Neural cell (in vitro differentiated cells): ENCODE results near the gene PHETA2. TPM values are rescaled to one million over a fixed set of nuclear protein-coding genes. Genes with fewer than 3 reads are reported as not detected.

Source experiments
- H2AFZ ChIP-seq: fragments of 200-600, 300-800 bp; sonication (generic), shearing (Covaris generic); 2 replicates; pipeline ENCODE4 v1.6.0; 2014; ENCODE audit warnings: low read depth, mild to moderate bottlenecking, antibody characterized with exemption, low read length, moderate library complexity
- H3F3A ChIP-seq: fragments of 200-600 bp; shearing (Covaris generic); 2 replicates; pipeline ENCODE4 v1.6.1; 2016; ENCODE audit warnings: mild to moderate bottlenecking, moderate library complexity, mixed read lengths, antibody characterized with exemption, low read length; ENCODE audit not compliant: insufficient read depth, poor library complexity, severe bottlenecking
- H3K27ac ChIP-seq: fragments of 200-600, 300-800 bp; sonication (generic), shearing (Covaris generic); 2 replicates; pipeline ENCODE4 v1.5.1; 2014; ENCODE audit warnings: mild to moderate bottlenecking, low read length, moderate library complexity
- H3K27me3 ChIP-seq: fragments of 300-800, 200-600 bp; sonication (generic), shearing (Covaris generic); 2 replicates; pipeline ENCODE4 v1.6.0; 2014; ENCODE audit warnings: mild to moderate bottlenecking, low read depth, low read length, moderate library complexity; ENCODE audit not compliant: insufficient read depth
- H3K36me3 ChIP-seq: fragments of 300-800, 200-600 bp; sonication (generic), shearing (Covaris generic); 2 replicates; pipeline ENCODE4 v1.5.1; 2014; ENCODE audit warnings: mild to moderate bottlenecking, antibody characterized with exemption, low read length, moderate library complexity; ENCODE audit not compliant: insufficient read depth
- H3K4me2 ChIP-seq: fragments of 300-800, 200-600 bp; sonication (generic), shearing (Covaris generic); 2 replicates; pipeline ENCODE4 v1.6.0; 2014; ENCODE audit warnings: mild to moderate bottlenecking, low read length
- H3K4me3 ChIP-seq: fragments of 300-800, 200-600 bp; sonication (generic), shearing (Covaris generic); 2 replicates; pipeline ENCODE4 v1.5.1; 2014; ENCODE audit warnings: mild to moderate bottlenecking, low read length, moderate library complexity
- H3K79me2 ChIP-seq: fragments of 200-600 bp; shearing (Covaris generic); replicated peaks from 2 replicates; pipeline ENCODE4 v1.6.0; 2014; ENCODE audit warnings: mild to moderate bottlenecking, low read length, moderate library complexity; ENCODE audit not compliant: insufficient read depth
- H3K9ac ChIP-seq: fragments of 300-800, 200-600 bp; sonication (generic), shearing (Covaris generic); 2 replicates; pipeline ENCODE4 v1.6.1; 2016; ENCODE audit warnings: mild to moderate bottlenecking, low read length, mixed read lengths
- H3K9me2 ChIP-seq: fragments of 200-600 bp; shearing (Covaris generic); 2 replicates; pipeline ENCODE4 v1.6.1; 2016; ENCODE audit warnings: mild to moderate bottlenecking, low read length, mixed read lengths; ENCODE audit not compliant: insufficient read depth
- H3K9me3 ChIP-seq: fragments of 200-600, 300-800 bp; sonication (generic), shearing (Covaris generic); 2 replicates; pipeline ENCODE4 v1.6.1; 2016; ENCODE audit warnings: mild to moderate bottlenecking, mixed run types, low read length, moderate library complexity, mixed read lengths
- H4K20me1 ChIP-seq: fragments of 200-600 bp; shearing (Covaris generic); 2 replicates; pipeline ENCODE4 v1.6.1; 2016; ENCODE audit warnings: mild to moderate bottlenecking, mixed run types; ENCODE audit not compliant: insufficient read depth
- EP300 ChIP-seq: fragments of 450-650 bp; conservative IDR thresholded peaks from 2 replicates; pipeline ENCODE4 v1.6.1; 2014; ENCODE audit warnings: antibody characterized with exemption, mild to moderate bottlenecking, moderate library complexity; ENCODE audit not compliant: poor library complexity, severe bottlenecking
- EZH2 ChIP-seq: fragments of 200-600, 300-800 bp; shearing (Covaris generic), sonication (generic); IDR thresholded peaks from 2 replicates; pipeline ENCODE4 v1.6.1; 2014; ENCODE audit warnings: antibody characterized with exemption, low read length, borderline replicate concordance, mild to moderate bottlenecking; ENCODE audit not compliant: insufficient read depth, poor library complexity, severe bottlenecking
- MXI1 ChIP-seq: fragments of 450-650 bp; conservative IDR thresholded peaks from 2 replicates; pipeline ENCODE4 v1.6.1; 2014; ENCODE audit warnings: antibody characterized with exemption, mild to moderate bottlenecking; ENCODE audit not compliant: poor library complexity, severe bottlenecking
- POLR2AphosphoS5 ChIP-seq: IDR thresholded peaks from 2 replicates; pipeline ENCODE4 v1.6.1; 2012
- RAD21 ChIP-seq: fragments of 450-650 bp; conservative IDR thresholded peaks from 2 replicates; pipeline ENCODE4 v1.6.1; 2014; ENCODE audit warnings: antibody characterized with exemption, mild to moderate bottlenecking, moderate library complexity
- SMC3 ChIP-seq: fragments of 450-650 bp; conservative IDR thresholded peaks from 2 replicates; pipeline ENCODE4 v1.6.1; 2014; ENCODE audit warnings: antibody characterized with exemption, mild to moderate bottlenecking, moderate library complexity; ENCODE audit not compliant: poor library complexity
- TAF1 ChIP-seq: IDR thresholded peaks from 2 replicates; pipeline ENCODE4 v1.6.1; 2012; ENCODE audit warnings: low read depth
- polyA plus RNA-seq: library from polyadenylated mRNA; depleted of rRNA; stranded (reverse); fragments of >200 nt; gene quantifications from 2 replicates; pipeline ENCODE4 v1.2.3, GENCODE V29; 2014
- TF ChIP-seq, protein P1 (sequence below): IDR thresholded peaks from 2 replicates; pipeline ENCODE4 v1.6.1; 2012; ENCODE audit warnings: borderline replicate concordance
- TF ChIP-seq, protein P2 (sequence below): fragments of 450-650 bp; IDR thresholded peaks from 2 replicates; pipeline ENCODE4 v1.5.1; 2014; ENCODE audit warnings: antibody characterized with exemption, mild to moderate bottlenecking, moderate library complexity; ENCODE audit not compliant: poor library complexity, severe bottlenecking

PHETA2 gene
- polyA plus RNA-seq, 1 donor from 2014 or later: 0.42 TPM

DNA sequence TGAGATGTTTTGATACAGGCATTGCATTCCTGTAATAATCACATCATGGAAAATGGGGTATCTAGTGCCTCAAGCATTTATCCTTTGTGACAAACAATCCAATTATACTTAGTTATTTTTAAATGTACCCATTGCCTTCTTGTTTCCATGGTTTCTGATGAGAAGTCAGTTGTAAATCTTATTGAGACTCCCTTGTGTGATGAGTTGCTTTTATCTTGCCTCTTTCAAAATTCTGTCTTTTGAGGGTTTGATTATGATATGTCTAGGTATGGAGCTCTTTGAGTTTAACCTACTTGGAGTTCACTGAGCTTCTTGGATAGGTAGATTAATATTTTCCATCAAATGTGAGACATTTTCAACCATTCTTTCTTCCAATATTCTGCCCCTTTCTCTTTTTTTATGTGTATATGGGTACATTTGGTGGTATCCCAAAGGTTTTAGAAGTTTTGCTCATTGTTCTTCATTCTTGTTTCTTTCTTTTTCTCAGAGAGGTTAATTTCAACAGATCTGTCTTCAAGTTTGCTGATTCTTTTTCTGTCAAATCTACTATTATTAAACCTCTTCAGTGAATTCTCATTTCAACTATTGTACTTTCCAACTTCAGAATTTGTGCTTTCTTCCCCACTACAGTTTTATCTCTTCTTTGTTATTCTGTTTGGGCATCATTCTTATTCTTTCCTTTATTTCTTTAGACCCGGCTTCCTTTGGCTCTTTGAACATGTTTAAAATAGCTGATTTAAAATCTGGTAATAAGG is 17.1 kb upstream of the PHETA2 start:
- TF ChIP-seq MXI1: no peak
- TF ChIP-seq RAD21: no peak
- TF ChIP-seq TAF1: no peak
- TF ChIP-seq, protein P1, sequence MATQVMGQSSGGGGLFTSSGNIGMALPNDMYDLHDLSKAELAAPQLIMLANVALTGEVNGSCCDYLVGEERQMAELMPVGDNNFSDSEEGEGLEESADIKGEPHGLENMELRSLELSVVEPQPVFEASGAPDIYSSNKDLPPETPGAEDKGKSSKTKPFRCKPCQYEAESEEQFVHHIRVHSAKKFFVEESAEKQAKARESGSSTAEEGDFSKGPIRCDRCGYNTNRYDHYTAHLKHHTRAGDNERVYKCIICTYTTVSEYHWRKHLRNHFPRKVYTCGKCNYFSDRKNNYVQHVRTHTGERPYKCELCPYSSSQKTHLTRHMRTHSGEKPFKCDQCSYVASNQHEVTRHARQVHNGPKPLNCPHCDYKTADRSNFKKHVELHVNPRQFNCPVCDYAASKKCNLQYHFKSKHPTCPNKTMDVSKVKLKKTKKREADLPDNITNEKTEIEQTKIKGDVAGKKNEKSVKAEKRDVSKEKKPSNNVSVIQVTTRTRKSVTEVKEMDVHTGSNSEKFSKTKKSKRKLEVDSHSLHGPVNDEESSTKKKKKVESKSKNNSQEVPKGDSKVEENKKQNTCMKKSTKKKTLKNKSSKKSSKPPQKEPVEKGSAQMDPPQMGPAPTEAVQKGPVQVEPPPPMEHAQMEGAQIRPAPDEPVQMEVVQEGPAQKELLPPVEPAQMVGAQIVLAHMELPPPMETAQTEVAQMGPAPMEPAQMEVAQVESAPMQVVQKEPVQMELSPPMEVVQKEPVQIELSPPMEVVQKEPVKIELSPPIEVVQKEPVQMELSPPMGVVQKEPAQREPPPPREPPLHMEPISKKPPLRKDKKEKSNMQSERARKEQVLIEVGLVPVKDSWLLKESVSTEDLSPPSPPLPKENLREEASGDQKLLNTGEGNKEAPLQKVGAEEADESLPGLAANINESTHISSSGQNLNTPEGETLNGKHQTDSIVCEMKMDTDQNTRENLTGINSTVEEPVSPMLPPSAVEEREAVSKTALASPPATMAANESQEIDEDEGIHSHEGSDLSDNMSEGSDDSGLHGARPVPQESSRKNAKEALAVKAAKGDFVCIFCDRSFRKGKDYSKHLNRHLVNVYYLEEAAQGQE: no peak
- no peak for TF ChIP-seq SMC3
- TF ChIP-seq POLR2AphosphoS5: no peak
- no peak for TF ChIP-seq EP300
- TF ChIP-seq, protein P2, sequence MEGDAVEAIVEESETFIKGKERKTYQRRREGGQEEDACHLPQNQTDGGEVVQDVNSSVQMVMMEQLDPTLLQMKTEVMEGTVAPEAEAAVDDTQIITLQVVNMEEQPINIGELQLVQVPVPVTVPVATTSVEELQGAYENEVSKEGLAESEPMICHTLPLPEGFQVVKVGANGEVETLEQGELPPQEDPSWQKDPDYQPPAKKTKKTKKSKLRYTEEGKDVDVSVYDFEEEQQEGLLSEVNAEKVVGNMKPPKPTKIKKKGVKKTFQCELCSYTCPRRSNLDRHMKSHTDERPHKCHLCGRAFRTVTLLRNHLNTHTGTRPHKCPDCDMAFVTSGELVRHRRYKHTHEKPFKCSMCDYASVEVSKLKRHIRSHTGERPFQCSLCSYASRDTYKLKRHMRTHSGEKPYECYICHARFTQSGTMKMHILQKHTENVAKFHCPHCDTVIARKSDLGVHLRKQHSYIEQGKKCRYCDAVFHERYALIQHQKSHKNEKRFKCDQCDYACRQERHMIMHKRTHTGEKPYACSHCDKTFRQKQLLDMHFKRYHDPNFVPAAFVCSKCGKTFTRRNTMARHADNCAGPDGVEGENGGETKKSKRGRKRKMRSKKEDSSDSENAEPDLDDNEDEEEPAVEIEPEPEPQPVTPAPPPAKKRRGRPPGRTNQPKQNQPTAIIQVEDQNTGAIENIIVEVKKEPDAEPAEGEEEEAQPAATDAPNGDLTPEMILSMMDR: no peak
- no peak for TF ChIP-seq EZH2
- Histone ChIP-seq H3K9me2 (no peaks in the 10 kb centered on the region), H3K4me3 (no peak overlapping the region), H3K9me3 (no peaks in the 10 kb centered on the region), H2AFZ (no peak overlapping the region), H3K27me3 (no peaks in the 10 kb centered on the region), H3F3A (no peaks in the 10 kb centered on the region), H3K27ac (no peak overlapping the region), H3K9ac (no peak overlapping the region), H3K36me3 (no peaks in the 10 kb centered on the region), H4K20me1 (no peaks in the 10 kb centered on the region), H3K4me2 (no peak overlapping the region), H3K79me2 (no peaks in the 10 kb centered on the region)

DNA sequence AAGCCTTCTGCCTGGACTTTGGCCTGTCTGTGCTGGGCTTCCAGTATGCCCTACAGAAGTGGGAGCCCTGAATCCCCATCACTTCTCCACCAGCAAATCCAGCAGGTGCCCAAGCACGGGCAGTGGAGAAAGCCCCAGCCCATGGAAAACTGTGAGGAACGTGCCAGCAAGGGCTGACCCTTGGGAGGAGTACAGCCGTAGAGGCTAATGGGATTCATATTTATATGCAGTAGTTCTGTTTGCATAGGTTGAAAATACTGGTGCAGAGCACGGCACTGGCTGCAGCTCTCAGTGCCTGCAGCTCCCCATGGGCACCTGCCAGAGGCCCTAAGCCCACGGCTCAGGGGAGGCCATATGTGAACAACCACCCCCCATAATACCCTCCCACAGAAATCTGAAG is 13.6 kb upstream of the PHETA2 start:
- Histone ChIP-seq H4K20me1 (no peaks in the 10 kb centered on the region), H3F3A (no peaks in the 10 kb centered on the region), H3K4me2 (no peak overlapping the region), H2AFZ (no peak overlapping the region), H3K9me3 (no peaks in the 10 kb centered on the region), H3K36me3 (no peaks in the 10 kb centered on the region), H3K27ac (no peak overlapping the region), H3K4me3 (no peak overlapping the region), H3K79me2 (no peaks in the 10 kb centered on the region), H3K9me2 (no peaks in the 10 kb centered on the region), H3K9ac (no peak overlapping the region), H3K27me3 (no peaks in the 10 kb centered on the region)
- TF ChIP-seq, protein P1: no peak
- no peak for TF ChIP-seq TAF1
- TF ChIP-seq EZH2: no peak
- no peak for TF ChIP-seq RAD21
- TF ChIP-seq POLR2AphosphoS5: no peak
- TF ChIP-seq SMC3: no peak
- TF ChIP-seq, protein P2: no peak
- TF ChIP-seq MXI1: no peak
- TF ChIP-seq EP300: no peak
